ENCODE measurements around the gene SORL1.
"Not testable (repeated sequence)": the region's sequence is repeated elsewhere in the genome, so short reads cannot be mapped to it uniquely, and the experiment has no call there.

SORL1 gene

GRCh38 chr11:121451986-121452608 lies at the start of gene SORL1:
Gene SORL1 (plus strand): TSS chr11:121452314. CDS start chr11:121452332, 18 bp downstream.
- no peaks in the 10 kb centered on the region for H3K27me3 ChIP-seq
- peak within 1 kb of the TSS; percentile 98 for H3K27ac ChIP-seq
- TF ChIP-seq CTCF (IDR thresholded peaks at IDR 0.05), result peak; percentile 50
- peaks cover 73 to 86% of the 10 kb centered on the region in 2 experiments for H3K4me1 ChIP-seq (ENCODE audit: control insufficient read depth in 1 of 2, insufficient read depth in 1 of 2, low read depth in 1 of 2, low read length in 1 of 2)
- H3K9me3 ChIP-seq, result no peaks in the 10 kb centered on the region
- H3K4me3 ChIP-seq (ENCODE audit: low read depth in 1 of 2, low read length in 1 of 2), result peak within 1 kb of the TSS; percentile 69 to 99
- H3K36me3 ChIP-seq, result peaks cover 26% of the 10 kb centered on the region

GRCh38 chr11:121405646-121406045 lies 46.5 kb upstream of the SORL1 start:
- Histone ChIP-seq H3K36me3 (no peaks in the 10 kb centered on the region), H3K4me1 (ENCODE audit: control insufficient read depth in 1 of 2, insufficient read depth in 1 of 2, low read depth in 1 of 2, low read length in 1 of 2) (peaks cover 15 to 18% of the 10 kb centered on the region in 2 experiments), H3K4me3 (ENCODE audit: low read depth in 1 of 2, low read length in 1 of 2) (peak overlapping the region in 1 of 2 experiments; percentile 8), H3K27ac (peak overlapping the region; percentile 89), H3K9me3 (no peaks in the 10 kb centered on the region), H3K27me3 (no peaks in the 10 kb centered on the region)
- TF ChIP-seq CTCF (IDR thresholded peaks at IDR 0.05), result no peak

GRCh38 chr11:121406291-121406690 lies 45.8 kb upstream of the SORL1 start:
- no peaks in the 10 kb centered on the region for H3K27me3 ChIP-seq
- no peak for TF ChIP-seq CTCF (IDR thresholded peaks at IDR 0.05)
- peaks cover 15 to 18% of the 10 kb centered on the region in 2 experiments for H3K4me1 ChIP-seq (ENCODE audit: control insufficient read depth in 1 of 2, insufficient read depth in 1 of 2, low read depth in 1 of 2, low read length in 1 of 2)
- H3K9me3 ChIP-seq, result no peaks in the 10 kb centered on the region
- peak overlapping the region in 1 of 2 experiments; percentile 8 for H3K4me3 ChIP-seq (ENCODE audit: low read depth in 1 of 2, low read length in 1 of 2)
- H3K36me3 ChIP-seq, result no peaks in the 10 kb centered on the region
- H3K27ac ChIP-seq, result peak overlapping the region; percentile 89

- H3K27me3 ChIP-seq, result no peaks in the 10 kb centered on the region
- no peaks in the 10 kb centered on the region for H3K9me3 ChIP-seq
- TF ChIP-seq CTCF (IDR thresholded peaks at IDR 0.05), result no peak
- no peaks in the 10 kb centered on the region for H3K36me3 ChIP-seq
- no peak overlapping the region for H3K4me3 ChIP-seq (ENCODE audit: low read depth in 1 of 2, low read length in 1 of 2)
- peaks cover 22 to 27% of the 10 kb centered on the region in 2 experiments for H3K4me1 ChIP-seq (ENCODE audit: control insufficient read depth in 1 of 2, insufficient read depth in 1 of 2, low read depth in 1 of 2, low read length in 1 of 2)
- H3K27ac ChIP-seq, result no peak overlapping the region
Observed at GRCh38 chr11:121408830-121409229, 43.3 kb upstream of the SORL1 start.

GRCh38 chr11:121410041-121410440 lies 42.1 kb upstream of the SORL1 start:
- H3K9me3 ChIP-seq; H3K27me3 ChIP-seq; H3K4me3 ChIP-seq (ENCODE audit: low read depth in 1 of 2, low read length in 1 of 2); H3K36me3 ChIP-seq; H3K27ac ChIP-seq: not testable (repeated sequence)
- peaks cover 32 to 37% of the 10 kb centered on the region in 2 experiments for H3K4me1 ChIP-seq (ENCODE audit: control insufficient read depth in 1 of 2, insufficient read depth in 1 of 2, low read depth in 1 of 2, low read length in 1 of 2)

GRCh38 chr11:121411330-121411729 lies 40.8 kb upstream of the SORL1 start:
- not testable (repeated sequence) for H3K4me3 ChIP-seq (ENCODE audit: low read depth in 1 of 2, low read length in 1 of 2); H3K27me3 ChIP-seq; H3K9me3 ChIP-seq; H3K27ac ChIP-seq; H3K36me3 ChIP-seq
- peaks cover 32 to 37% of the 10 kb centered on the region in 2 experiments for H3K4me1 ChIP-seq (ENCODE audit: control insufficient read depth in 1 of 2, insufficient read depth in 1 of 2, low read depth in 1 of 2, low read length in 1 of 2)
